H1 (cell line): ENCODE results near the gene PCYT1B. TPM values are rescaled to one million over a fixed set of nuclear protein-coding genes. Genes with fewer than 3 reads are reported as not detected.

Experiments
- CTCF ChIA-PET: fragments of 300-600 bp; sonication (Branson Sonifier 250); formaldehyde crosslinking; loops from one replicate; lab custom pipeline; 2021; ENCODE audit not compliant: partially characterized antibody; lab: Charles Lee
- POLR2A ChIA-PET: fragments of 300-600 bp; sonication (Branson Sonifier 250); formaldehyde crosslinking; loops from one replicate; lab custom pipeline; 2021; ENCODE audit warnings: inconsistent platforms; ENCODE audit not compliant: partially characterized antibody; lab: Charles Lee
- DNase-seq, 2 experiments: peaks; one replicate each; pipeline versions ENCODE4 v3.0.0 to v3.0.0-alpha.2; 2010 to 2022; ENCODE audit warnings: low spot score in 2 of 2, low read depth in 1 of 2, mixed read lengths in 1 of 2
- FAIRE-seq: peaks from 2 replicates; lab custom pipeline; 2011; peaks lifted over from hg19 to GRCh38; lab: Jason Lieb, UNC
- H2AFZ ChIP-seq: 2 replicates; pipeline ENCODE4 v1.8.1; 2012; ENCODE audit warnings: low read length, inconsistent platforms
- H2AK5ac ChIP-seq: 2 replicates; pipeline ENCODE4 v1.6.1; 2013; ENCODE audit warnings: low read depth, low read length
- H2BK120ac ChIP-seq: replicated peaks from 2 replicates; pipeline ENCODE3; 2013; ENCODE audit warnings: low read depth, low read length, inconsistent platforms
- H2BK12ac ChIP-seq: 2 replicates; pipeline ENCODE4 v1.6.1; 2013; ENCODE audit warnings: low read depth, low read length
- H2BK15ac ChIP-seq: 2 replicates; pipeline ENCODE4 v1.6.1; 2013; ENCODE audit warnings: low read length
- H2BK20ac ChIP-seq: 2 replicates; pipeline ENCODE4 v1.6.1; 2013; ENCODE audit warnings: low read length
- H2BK5ac ChIP-seq: 2 replicates; pipeline ENCODE4 v1.6.1; 2013; ENCODE audit warnings: low read depth, low read length
- H3K14ac ChIP-seq: 2 replicates; pipeline ENCODE4 v1.6.1; 2013; ENCODE audit warnings: inconsistent platforms; ENCODE audit not compliant: insufficient read length
- H3K18ac ChIP-seq: 2 replicates; pipeline ENCODE4 v1.6.1; 2013; ENCODE audit warnings: low read length; ENCODE audit errors: extremely low read depth
- H3K23ac ChIP-seq: 2 replicates; pipeline ENCODE4 v1.6.1; 2013; ENCODE audit warnings: inconsistent platforms; ENCODE audit not compliant: insufficient read length
- H3K23me2 ChIP-seq: 2 replicates; pipeline ENCODE4 v1.6.1; 2013; ENCODE audit warnings: low read depth, low read length
- H3K27ac ChIP-seq: 2 replicates; pipeline ENCODE4 v1.6.1; 2011; ENCODE audit warnings: low read depth, low read length, inconsistent platforms
- H3K27me3 ChIP-seq, 4 experiments: replicated peaks in 1 of 4; 1 replicate in 1 of 4; 2 replicates in 3 of 4; pipeline versions ENCODE4 v1.6.1 to v1.8.1; 2011 to 2013; ENCODE audit warnings: low read length in 3 of 4, mild to moderate bottlenecking in 3 of 4, inconsistent platforms in 2 of 4, mixed read lengths in 2 of 4, moderate library complexity in 1 of 4; ENCODE audit not compliant: control insufficient read depth in 3 of 4, insufficient read depth in 3 of 4; ENCODE audit errors: extremely low read depth in 1 of 4
- H3K36me3 ChIP-seq, 4 experiments: 2 replicates each; pipeline versions ENCODE4 v1.6.1 to v1.8.1; 2011 to 2013; ENCODE audit warnings: mild to moderate bottlenecking in 4 of 4, low read length in 3 of 4, moderate library complexity in 2 of 4, control low read depth in 1 of 4, inconsistent platforms in 1 of 4; ENCODE audit not compliant: insufficient read depth in 4 of 4, control insufficient read depth in 2 of 4
- H3K4ac ChIP-seq: replicated peaks from 2 replicates; pipeline ENCODE3; 2013; ENCODE audit warnings: low read length, low read depth, mixed read lengths, inconsistent platforms; ENCODE audit not compliant: insufficient read length
- H3K4me1 ChIP-seq, 4 experiments: replicated peaks in 1 of 4; 1 replicate in 1 of 4; 2 replicates in 3 of 4; pipeline versions ENCODE4 v1.6.1 to v1.8.1; 2011 to 2013; ENCODE audit warnings: low read length in 3 of 4, inconsistent platforms in 2 of 4, mixed read lengths in 1 of 4; ENCODE audit not compliant: insufficient read depth in 4 of 4, control insufficient read depth in 3 of 4
- H3K4me2 ChIP-seq, 2 experiments: 2 replicates each; pipeline versions ENCODE4 v1.6.1 to v1.8.1; 2011 to 2013; ENCODE audit warnings: low read depth in 2 of 2, low read length in 2 of 2, control low read depth in 1 of 2, inconsistent platforms in 1 of 2, mild to moderate bottlenecking in 1 of 2; ENCODE audit not compliant: insufficient read depth in 1 of 2
- H3K4me3 ChIP-seq, 4 experiments: fragments of 200-600, 300-600 bp in 1 of 4; sonication (generic), shearing (Covaris generic), sonication (Bioruptor Twin) in 1 of 4; 2 replicates each; pipeline versions ENCODE4 v1.5.1 to v1.8.1; 2011 to 2016; ENCODE audit warnings: low read length in 4 of 4, low read depth in 3 of 4, control low read depth in 2 of 4, inconsistent platforms in 2 of 4, mild to moderate bottlenecking in 2 of 4, mixed read lengths in 1 of 4, moderate library complexity in 1 of 4; ENCODE audit not compliant: insufficient read depth in 2 of 4; ENCODE audit errors: extremely low read depth in 1 of 4
- H3K56ac ChIP-seq: replicated peaks from 2 replicates; pipeline ENCODE3; 2013; ENCODE audit warnings: low read depth, mild to moderate bottlenecking, mixed read lengths, low read length, inconsistent platforms; ENCODE audit not compliant: insufficient read length
- H3K79me1 ChIP-seq: 2 replicates; pipeline ENCODE4 v1.6.1; 2013; ENCODE audit warnings: low read depth, low read length, control low read depth
- H3K79me2 ChIP-seq, 2 experiments: 2 replicates each; pipeline versions ENCODE4 v1.6.1 to v1.8.1; 2012 to 2013; ENCODE audit warnings: low read length in 2 of 2, mild to moderate bottlenecking in 2 of 2, inconsistent platforms in 1 of 2; ENCODE audit not compliant: insufficient read depth in 2 of 2, control insufficient read depth in 1 of 2
- H3K9ac ChIP-seq, 4 experiments: replicated peaks in 1 of 4; 1 replicate in 1 of 4; 2 replicates in 3 of 4; pipeline versions ENCODE4 v1.6.1 to v1.8.1; 2011 to 2013; ENCODE audit warnings: low read depth in 3 of 4, low read length in 3 of 4, control low read depth in 2 of 4, mild to moderate bottlenecking in 2 of 4, moderate library complexity in 2 of 4, inconsistent platforms in 1 of 4; ENCODE audit errors: extremely low read depth in 1 of 4
- H3K9me3 ChIP-seq, 2 experiments: 2 replicates each; pipeline versions ENCODE4 v1.6.1 to v1.8.1; 2012 to 2013; ENCODE audit warnings: mild to moderate bottlenecking in 2 of 2, moderate library complexity in 2 of 2, control low read depth in 1 of 2, inconsistent platforms in 1 of 2, low read depth in 1 of 2, low read length in 1 of 2, mixed read lengths in 1 of 2; ENCODE audit not compliant: insufficient read depth in 2 of 2
- H4K20me1 ChIP-seq, 2 experiments: replicated peaks in 1 of 2; 2 replicates each; pipeline versions ENCODE3 to v1.8.1; 2011 to 2013; ENCODE audit warnings: inconsistent platforms in 2 of 2, low read length in 2 of 2, mild to moderate bottlenecking in 1 of 2; ENCODE audit not compliant: insufficient read depth in 2 of 2, control insufficient read depth in 1 of 2
- H4K5ac ChIP-seq: 2 replicates; pipeline ENCODE4 v1.6.1; 2013; ENCODE audit warnings: low read length, low read depth, mixed read lengths, inconsistent platforms; ENCODE audit not compliant: insufficient read length
- H4K8ac ChIP-seq: 2 replicates; pipeline ENCODE4 v1.8.0; 2013; ENCODE audit warnings: mild to moderate bottlenecking, moderate library complexity, low read length, inconsistent platforms; ENCODE audit not compliant: insufficient read depth; ENCODE audit errors: extremely low read depth
- H4K91ac ChIP-seq: replicated peaks from 2 replicates; pipeline ENCODE3; 2013; ENCODE audit warnings: low read length, mixed read lengths, inconsistent platforms; ENCODE audit not compliant: insufficient read length
- ATF2 ChIP-seq: IDR thresholded peaks from 2 replicates; pipeline ENCODE4 v1.6.1; 2012; ENCODE audit warnings: low read length, inconsistent platforms
- ATF3 ChIP-seq: IDR thresholded peaks from 2 replicates; pipeline ENCODE4 v1.6.1; 2011; ENCODE audit warnings: low read depth, mild to moderate bottlenecking, low read length; ENCODE audit not compliant: insufficient read depth
- CTCF ChIP-seq, 3 experiments: IDR thresholded peaks; 1 replicate in 2 of 3; 2 replicates in 1 of 3; pipeline versions ENCODE4 v1.5.1 to v1.6.1; 2011; ENCODE audit warnings: low read length in 3 of 3, mild to moderate bottlenecking in 3 of 3, inconsistent platforms in 2 of 3, low read depth in 1 of 3, moderate library complexity in 1 of 3; ENCODE audit not compliant: insufficient read depth in 1 of 3; ENCODE audit errors: control extremely low read depth in 1 of 3
- EP300 ChIP-seq, 2 experiments: IDR thresholded peaks; 1 replicate in 1 of 2; 2 replicates in 1 of 2; pipeline ENCODE4 v1.6.1; 2011 to 2012; ENCODE audit warnings: low read depth in 2 of 2, low read length in 2 of 2, mild to moderate bottlenecking in 2 of 2, borderline replicate concordance in 1 of 2, inconsistent platforms in 1 of 2, moderate library complexity in 1 of 2
- HDAC2 ChIP-seq, 2 experiments: fragments of 300-600 bp in 1 of 2; sonication (generic) in 1 of 2; IDR thresholded peaks; 2 replicates each; pipeline ENCODE4 v1.6.1; 2011 to 2012; ENCODE audit warnings: low read depth in 2 of 2, low read length in 2 of 2, mild to moderate bottlenecking in 2 of 2, moderate library complexity in 2 of 2, borderline replicate concordance in 1 of 2, inconsistent platforms in 1 of 2
- MAX ChIP-seq: IDR thresholded peaks from 2 replicates; pipeline ENCODE4 v1.6.1; 2012; ENCODE audit warnings: inconsistent platforms
- RBBP5 ChIP-seq: IDR thresholded peaks from 2 replicates; pipeline ENCODE4 v1.7.1; 2012; ENCODE audit warnings: low read depth, mild to moderate bottlenecking, inconsistent platforms, low read length, moderate library complexity, borderline replicate concordance
- SP2 ChIP-seq: IDR thresholded peaks from 2 replicates; pipeline ENCODE4 v1.6.1; 2012; ENCODE audit warnings: mild to moderate bottlenecking, low read length, inconsistent platforms
- WGBS, 2 experiments: shearing (Covaris generic) in 1 of 2; methylation state at CpG; one replicate each; pipeline versions ENCODE4 v1.1.6 to v1.1.7; 2013 to 2015; ENCODE audit warnings: low lambda C conversion rate in 2 of 2, mixed read lengths in 2 of 2, inconsistent platforms in 1 of 2, low coverage in 1 of 2, missing lambda C conversion rate in 1 of 2; ENCODE audit not compliant: insufficient replicate concordance in 2 of 2, insufficient coverage in 1 of 2, insufficient read length in 1 of 2; ENCODE audit errors: extremely low coverage in 1 of 2, missing lambda C conversion rate in 1 of 2; 5-methylcytosine and 5-hydroxymethylcytosine counted together
- polyA plus RNA-seq, 7 experiments: library from polyadenylated mRNA; depleted of rRNA in 3 of 7; stranded (reverse) in 5 of 7; unstranded in 2 of 7; fragments of >200 nt in 5 of 7; fragments of 200-250 nt in 2 of 7; gene quantifications; 1 replicate in 5 of 7; 2 replicates in 1 of 7; 4 replicates in 1 of 7; pipeline versions ENCODE4 v1.2.1 to v1.2.3, GENCODE V29; 2011 to 2013; ENCODE audit warnings: missing spikeins in 2 of 7, mixed read lengths in 2 of 7
- total RNA-seq: library from RNA; stranded (reverse); fragmentation: NEBNext Ultra II Directional; extraction: Animal tissue kit (Norgen Biotek cat#: 25700); gene quantifications from 2 replicates; pipeline ENCODE4 v1.2.1, GENCODE V29; 2021

PCYT1B gene
- total and polyA plus RNA-seq, 2 of the 8 experiments (the other 6 are each of a cell fraction or from before 2014, with no cell fraction given), result 17.9 to 30.6 TPM

- no peak overlapping the region for H3K14ac ChIP-seq
- H2BK20ac ChIP-seq, result no peak overlapping the region
- no peak overlapping the region for H2AK5ac ChIP-seq
- H2BK15ac ChIP-seq, result no peak overlapping the region
- no peak overlapping the region for H2BK5ac ChIP-seq
- H3K23ac ChIP-seq, result no peak overlapping the region
- H2AFZ ChIP-seq, result no peak overlapping the region
- ChIA-PET CTCF (no interaction called here), POLR2A (no interaction called here)
- H3K23me2 ChIP-seq, result no peaks in the 10 kb centered on the region
- H2BK120ac ChIP-seq, result no peak overlapping the region
- FAIRE-seq (no peak), DNase-seq (no peak)
- H3K36me3 ChIP-seq, result peaks cover 0 to 8% (median 1%) of the 10 kb centered on the region in 4 experiments; a peak in 4 of 8 replicates
- H3K27ac ChIP-seq, result no peak overlapping the region
- H2BK12ac ChIP-seq, result no peak overlapping the region
- H3K27me3 ChIP-seq, result no peaks in the 10 kb centered on the region
- H3K79me2 ChIP-seq, result no peaks in the 10 kb centered on the region
- H3K4me3 ChIP-seq, result no peak overlapping the region
- no peaks in the 10 kb centered on the region for H3K79me1 ChIP-seq
- no peak overlapping the region for H3K18ac ChIP-seq
- no peak overlapping the region for H4K91ac ChIP-seq
- H3K9me3 ChIP-seq, result no peaks in the 10 kb centered on the region
- no peak overlapping the region for H3K56ac ChIP-seq
- no peak overlapping the region for H3K4ac ChIP-seq
- H4K20me1 ChIP-seq, result no peaks in the 10 kb centered on the region
- 98% methylated on average over 5 of the region's 8 CpGs; no CpG with 5 or more reads in 1 of the 2 experiments for WGBS, 2 experiments
- H3K9ac ChIP-seq, result no peak overlapping the region
- H3K4me1 ChIP-seq, result no peaks in the 10 kb centered on the region
- H4K5ac ChIP-seq, result no peak overlapping the region
- no peak overlapping the region for H3K4me2 ChIP-seq
- H4K8ac ChIP-seq, result no peak overlapping the region
- no peak for TF ChIP-seq RBBP5
- no peak for TF ChIP-seq SP2
- TF ChIP-seq CTCF (IDR thresholded peaks at IDR 0.05; ENCODE audit: control extremely low read depth in 1 of 3, insufficient read depth in 1 of 3, low read depth in 1 of 3, low read length in 3 of 3), result no peak
- no peak for TF ChIP-seq ATF2
- TF ChIP-seq MAX, result no peak
- TF ChIP-seq HDAC2 (IDR thresholded peaks at IDR 0.05; ENCODE audit: borderline replicate concordance in 1 of 2, low read depth in 2 of 2, low read length in 2 of 2), result no peak
- TF ChIP-seq ATF3, result no peak
- no peak for TF ChIP-seq EP300 (IDR thresholded peaks at IDR 0.05; ENCODE audit: borderline replicate concordance in 1 of 2, low read depth in 2 of 2, low read length in 2 of 2)
Measured at GRCh38 chrX:24508375-24508774, 138.8 kb downstream of the PCYT1B start.
